Pons (tissue), 1 donor: Measurements from ENCODE around the gene TACR1.
A peak's percentile ranks its signal among the peaks of the same experiment; 100 is the strongest.
"Not testable (repeated sequence)": the region's sequence is repeated elsewhere in the genome, so short reads cannot be mapped to it uniquely, and the experiment has no call there.

ENCODE experiments used
- DNase-seq: peaks from one replicate; pipeline ENCODE4 v3.0.0-alpha.2; 2016; ENCODE audit warnings: low spot score

TACR1 gene, protein sequence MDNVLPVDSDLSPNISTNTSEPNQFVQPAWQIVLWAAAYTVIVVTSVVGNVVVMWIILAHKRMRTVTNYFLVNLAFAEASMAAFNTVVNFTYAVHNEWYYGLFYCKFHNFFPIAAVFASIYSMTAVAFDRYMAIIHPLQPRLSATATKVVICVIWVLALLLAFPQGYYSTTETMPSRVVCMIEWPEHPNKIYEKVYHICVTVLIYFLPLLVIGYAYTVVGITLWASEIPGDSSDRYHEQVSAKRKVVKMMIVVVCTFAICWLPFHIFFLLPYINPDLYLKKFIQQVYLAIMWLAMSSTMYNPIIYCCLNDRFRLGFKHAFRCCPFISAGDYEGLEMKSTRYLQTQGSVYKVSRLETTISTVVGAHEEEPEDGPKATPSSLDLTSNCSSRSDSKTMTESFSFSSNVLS

DNA sequence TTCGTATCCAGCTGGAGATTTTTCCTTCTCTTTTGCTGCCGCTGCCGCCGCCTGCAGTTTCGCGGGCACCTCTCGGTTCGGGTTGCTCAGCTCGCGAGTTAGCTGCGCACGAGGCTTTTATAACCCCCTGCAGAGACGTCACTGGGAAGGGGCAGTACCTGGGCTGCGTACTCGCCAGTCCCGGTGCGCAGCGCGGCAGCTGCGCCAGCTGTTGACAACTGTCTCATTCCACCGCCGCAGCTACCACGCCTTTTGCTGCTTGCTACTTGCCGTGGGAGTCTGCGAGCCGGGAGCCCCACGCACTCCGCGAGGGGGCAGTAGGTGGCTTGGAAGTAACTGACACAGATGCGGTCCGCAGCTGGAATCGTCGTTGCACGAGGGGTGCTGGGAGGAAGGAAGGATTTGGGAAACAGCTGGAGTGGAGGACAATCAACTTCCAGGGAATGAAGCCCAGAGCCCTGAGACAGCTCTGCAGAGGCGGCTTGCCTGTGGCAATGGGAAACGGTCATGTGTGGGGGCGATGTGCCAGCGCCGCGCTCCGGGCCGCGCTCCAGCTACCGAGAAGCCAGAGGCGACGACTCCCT lies at the start of gene TACR1:
TSS of gene TACR1 (minus strand) at position 93 of the 584 bp plus-strand sequence. CDS start 586 bp downstream, outside the sequence.
- peak; percentile 48 for DNase-seq

DNA sequence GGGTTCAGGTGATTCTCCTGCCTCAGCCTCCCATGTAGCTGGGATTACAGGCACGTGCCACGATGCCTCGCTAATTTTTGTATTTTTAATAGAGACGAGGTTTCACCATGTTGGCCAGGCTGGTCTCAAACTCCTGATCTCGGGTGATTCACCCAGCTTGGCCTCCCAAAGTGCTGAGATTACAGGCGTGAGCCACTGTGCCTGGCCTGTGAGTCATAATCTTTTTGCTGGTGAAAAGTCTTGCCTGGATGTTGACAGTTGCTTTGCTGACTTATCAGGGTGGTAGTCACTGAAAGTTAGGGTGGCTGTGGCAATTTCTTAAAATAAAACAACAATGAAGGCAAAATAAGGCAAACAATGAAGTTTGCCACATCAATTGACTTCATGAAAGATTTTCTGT lies 49.3 kb upstream of the TACR1 start:
- not testable (repeated sequence) for DNase-seq

DNA sequence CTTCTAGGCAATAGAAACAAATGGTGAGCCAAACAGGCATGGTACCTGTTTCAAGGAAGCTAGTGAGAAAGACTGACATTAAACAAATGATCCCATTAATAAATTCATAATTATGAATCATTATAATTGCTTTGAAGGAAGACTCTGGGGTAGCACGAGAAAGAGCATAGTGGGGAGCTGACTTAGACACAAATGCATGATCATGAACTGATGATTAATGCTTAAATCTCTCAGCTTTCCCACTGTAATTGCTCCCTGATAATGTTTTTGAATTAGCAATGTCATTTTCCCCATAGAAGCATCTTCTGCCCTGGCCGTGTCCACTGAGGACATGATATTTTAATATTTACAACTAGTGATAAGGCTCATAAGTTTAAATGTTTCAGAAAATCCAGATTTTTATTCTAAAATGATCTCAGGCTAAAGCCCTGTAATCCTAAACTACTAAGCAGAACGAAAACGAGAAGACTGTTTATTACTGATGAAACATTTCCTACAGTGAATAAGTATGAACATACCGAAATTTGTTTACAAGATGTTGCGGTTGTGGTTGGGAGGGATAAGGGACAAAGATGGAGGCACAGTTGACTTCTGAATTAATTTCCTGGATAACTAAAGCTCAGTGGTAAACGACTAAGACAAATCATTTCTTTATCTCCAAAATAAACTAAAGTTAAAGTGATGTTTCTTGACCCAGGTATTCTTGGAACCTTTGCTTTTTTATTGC lies 47.3 kb upstream of the TACR1 start:
- no peak for DNase-seq

DNA sequence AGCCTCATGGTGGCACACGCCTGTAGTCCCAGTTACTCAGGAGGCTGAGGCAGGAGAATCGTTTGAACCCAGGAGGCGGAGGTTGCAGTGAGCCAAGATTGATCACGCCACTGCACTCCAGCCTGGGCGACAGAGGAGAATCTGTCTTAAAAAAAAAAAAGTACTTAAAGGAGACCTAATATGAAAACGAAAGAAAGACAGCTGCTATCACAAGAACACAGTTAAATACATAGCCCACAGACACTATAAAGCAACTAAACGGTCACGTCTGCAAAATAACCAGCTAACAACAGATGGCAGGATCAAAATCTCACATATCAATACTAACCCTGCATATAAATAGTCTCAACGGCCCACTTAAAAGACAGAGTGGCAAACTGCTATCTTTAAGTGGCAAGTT lies 43.9 kb upstream of the TACR1 start:
- DNase-seq: no peak

DNA sequence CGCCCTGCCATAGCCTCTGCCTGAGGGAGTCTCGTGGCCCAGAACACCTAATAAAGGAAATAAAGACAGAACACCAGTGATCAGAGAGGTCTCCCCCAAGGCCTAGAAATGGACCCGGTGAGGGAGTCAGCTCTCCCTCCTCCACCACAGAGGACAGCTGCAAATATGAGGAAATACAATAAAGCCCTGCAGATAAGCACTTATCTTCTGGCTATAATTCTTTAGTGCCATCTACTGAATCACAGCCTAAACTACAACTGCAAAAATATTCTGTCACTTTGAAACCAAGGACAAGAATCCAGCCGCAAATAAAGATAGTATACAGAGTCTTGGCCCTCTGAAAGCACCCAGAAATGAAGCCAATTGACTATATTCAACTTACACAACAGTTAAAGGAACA lies 42.4 kb upstream of the TACR1 start:
- DNase-seq: no peak

DNA sequence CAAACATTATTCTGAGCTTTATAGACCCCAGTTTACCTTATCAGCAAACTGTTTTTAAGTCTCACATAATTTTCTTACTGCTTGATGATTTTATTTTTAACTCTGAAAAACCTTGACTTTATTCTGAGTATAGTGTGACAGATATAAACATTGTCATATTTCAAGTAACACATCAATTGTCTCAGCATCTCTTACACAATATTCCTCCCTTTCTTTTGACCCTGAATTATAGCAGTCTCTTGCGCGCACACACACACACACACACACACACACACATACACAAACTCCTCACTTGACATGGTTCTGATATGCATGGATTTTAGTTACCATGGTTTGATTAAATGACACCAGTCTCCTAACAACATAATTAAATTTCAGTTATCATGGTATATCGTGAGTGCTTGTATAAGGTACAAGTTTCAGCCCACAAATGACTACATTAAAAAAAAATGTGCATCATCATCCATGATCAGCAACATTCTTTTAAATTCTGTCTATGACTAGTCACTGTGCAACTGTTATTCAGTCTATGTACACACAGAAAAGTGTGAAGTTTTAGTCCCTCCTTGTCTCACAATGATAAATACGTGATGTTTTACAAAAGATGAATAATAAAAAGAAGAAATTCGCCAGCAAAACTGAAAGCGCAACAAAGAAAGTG lies 39.5 kb upstream of the TACR1 start:
- DNase-seq: no peak

DNA sequence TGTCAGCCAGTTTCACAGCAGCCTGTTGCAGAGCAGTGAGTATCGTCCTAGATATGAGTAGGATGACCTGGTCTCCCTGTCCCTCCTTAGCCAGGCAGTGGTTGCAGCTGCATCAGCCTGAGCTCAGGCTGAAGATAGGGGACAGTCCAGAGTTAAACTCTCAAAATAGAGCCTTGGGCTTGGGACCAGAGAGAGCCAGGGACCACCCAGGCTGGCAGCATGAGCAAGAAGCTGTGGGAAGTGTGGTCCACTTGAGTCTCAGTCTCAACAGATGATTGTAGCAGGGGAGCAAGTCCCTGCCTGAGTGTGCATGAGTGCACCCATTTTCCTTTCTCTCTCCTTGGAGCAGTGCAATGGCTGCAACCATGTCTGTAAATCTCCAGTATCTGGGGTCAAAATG lies 38.0 kb upstream of the TACR1 start:
- DNase-seq: no peak

DNA sequence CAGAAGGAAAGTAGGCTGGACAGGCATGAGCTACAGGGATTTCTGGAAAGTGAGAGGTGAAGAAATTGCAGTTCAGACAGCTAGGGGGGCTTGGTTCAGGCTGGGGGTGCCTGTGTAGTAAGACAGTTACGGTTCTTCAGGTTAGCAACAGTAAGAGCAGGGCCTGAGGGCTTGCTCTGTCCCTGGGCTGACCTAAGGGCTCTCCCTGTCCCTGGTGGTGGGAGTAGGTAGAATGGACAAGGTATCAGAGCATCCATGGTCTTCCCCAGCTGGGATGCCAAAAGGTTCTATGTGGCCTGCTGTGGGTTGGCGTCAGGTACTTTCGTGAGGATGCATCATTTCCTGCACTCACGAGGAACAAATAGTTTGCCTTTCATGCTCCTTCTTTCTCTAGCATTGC lies 34.6 kb upstream of the TACR1 start:
- no peak for DNase-seq

DNA sequence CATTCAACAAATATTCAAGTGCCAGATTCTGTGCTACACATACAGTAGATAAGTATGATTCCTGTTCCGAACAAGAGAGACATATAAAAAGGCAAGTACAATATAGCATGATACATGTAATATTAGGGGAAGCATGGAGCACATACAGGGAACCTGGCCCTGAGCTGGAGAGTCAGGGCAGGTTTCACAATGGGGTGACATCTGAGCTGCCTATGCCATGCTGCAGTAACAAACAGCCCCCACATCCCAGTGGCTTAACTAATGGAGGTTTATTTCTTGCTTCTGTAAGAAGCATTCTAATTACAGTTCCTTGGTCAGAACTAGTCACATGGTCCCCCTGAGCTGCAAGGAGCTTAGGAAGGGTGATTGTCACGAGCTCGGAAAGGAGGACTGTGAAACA lies 27.3 kb upstream of the TACR1 start:
- DNase-seq: no peak

DNA sequence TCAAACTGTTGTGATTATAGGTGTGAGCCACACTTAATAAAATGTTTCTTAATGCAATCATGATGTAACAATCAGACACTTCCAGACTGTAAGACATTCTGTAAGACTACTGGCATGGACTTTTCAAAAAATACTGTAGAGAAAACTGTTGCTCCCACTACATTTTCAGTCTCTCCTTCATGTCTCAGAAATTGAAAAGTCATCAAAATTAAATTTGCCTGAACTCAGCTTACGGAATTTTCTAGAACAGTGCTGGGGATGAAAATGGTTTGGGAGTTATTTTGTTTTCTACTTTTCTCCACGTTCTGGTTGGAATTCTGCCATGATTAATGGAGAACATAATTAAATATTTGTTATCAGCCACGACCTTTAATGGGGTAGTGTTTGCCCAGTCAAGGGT lies 26.8 kb upstream of the TACR1 start:
- no peak for DNase-seq

DNA sequence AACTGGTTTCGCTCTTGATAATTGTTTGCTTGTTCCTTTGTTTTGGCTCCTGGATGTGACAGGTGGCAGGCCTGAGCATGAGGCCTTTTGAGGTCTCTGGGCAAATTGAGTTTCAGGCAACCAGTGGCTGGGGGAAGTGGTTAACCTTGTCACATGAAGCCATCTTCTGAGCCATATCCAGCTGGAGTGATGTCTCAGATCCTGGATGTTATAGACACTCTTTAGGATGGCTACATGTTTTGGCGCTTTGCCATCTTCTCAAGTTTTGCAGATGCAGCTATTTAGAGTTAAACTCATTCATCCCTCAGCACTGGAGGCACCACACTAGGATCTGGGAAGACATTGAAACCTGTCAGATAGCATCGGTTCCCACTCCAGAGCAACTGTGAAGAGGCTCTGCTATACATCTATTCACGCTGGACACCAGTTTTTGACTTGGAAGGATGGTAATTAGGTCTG lies 25.3 kb upstream of the TACR1 start:
- peak; percentile 21 for DNase-seq

DNA sequence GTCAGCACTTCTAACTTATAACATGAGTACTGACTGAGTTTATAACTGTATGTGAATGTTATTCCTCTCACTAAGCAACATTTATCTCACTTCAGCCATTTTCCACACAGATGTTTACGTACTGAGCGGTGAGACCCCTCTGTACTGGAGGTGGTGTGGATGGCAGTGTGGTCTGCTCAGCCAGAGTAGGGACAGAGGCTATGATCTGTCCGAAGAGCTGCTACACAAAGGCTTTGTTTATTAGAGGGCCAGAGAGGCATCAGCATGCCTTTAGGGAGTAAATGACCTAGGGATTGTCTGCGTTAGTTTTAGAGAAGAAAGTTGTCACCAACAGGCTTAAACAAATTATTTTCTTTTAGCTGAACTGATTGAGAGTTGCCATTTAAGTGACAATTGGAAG lies 23.2 kb upstream of the TACR1 start:
- DNase-seq: peak; percentile 32

DNA sequence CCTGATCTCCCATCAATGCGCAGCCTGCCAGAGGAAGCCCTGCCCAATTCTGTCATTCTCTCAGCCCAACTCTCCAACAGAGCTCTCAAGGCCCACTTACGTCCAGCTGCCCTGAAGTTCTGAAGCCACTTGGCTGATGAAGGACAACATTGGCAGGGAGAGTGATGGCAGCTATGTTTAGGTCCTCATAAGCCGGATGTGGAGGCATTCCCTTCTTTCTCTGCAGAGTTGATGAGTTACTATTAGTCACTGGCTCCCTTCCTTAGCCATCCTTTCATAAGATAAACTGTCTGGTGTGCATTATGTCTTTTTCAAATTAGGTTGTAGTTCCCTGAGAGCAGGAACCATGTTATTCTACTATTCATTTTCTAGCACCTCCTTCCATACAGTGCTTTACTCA lies 22.5 kb upstream of the TACR1 start:
- no peak for DNase-seq

DNA sequence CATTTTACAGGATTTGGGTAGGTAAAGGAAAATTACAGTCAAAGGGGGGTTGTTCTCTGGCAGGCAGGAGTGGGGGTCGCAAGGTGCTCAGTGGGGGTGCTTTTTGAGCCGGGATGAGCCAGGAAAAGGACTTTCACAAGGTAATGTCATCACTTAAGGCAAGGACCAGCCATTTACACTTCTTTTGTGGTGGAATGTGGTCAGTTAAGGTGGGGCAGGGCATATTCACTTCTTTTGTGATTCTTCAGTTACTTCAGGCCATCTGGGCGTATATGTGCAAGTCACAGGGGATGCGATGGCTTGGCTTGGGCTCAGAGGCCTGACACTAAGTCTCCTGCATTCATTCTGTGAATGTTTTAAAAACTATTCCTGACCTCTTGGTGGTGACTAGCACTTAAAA lies 19.9 kb upstream of the TACR1 start:
- not testable (repeated sequence) for DNase-seq

DNA sequence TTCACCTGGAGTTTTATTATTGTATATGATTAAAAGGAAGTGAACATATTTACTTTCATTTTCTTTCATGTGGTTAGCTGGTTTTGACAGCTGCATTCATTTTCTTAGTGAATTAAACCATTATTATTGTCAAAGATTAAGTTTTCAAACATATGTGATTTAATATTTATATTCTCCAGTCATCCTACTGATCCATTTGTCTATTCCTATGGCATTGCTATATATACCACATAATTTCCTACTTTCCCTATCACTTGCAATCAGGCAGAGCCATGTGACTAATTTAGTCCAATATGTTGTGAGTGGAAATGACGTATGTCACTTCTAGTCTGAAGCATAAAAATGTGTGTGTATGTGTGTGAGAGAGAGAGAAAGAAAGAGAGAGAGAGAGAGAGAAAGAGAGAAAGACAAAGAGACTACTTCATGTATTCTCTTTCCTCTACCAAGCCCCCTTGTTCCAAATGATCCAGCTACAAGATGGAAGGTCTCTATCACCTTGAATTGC lies 12.0 kb upstream of the TACR1 start:
- no peak for DNase-seq

DNA sequence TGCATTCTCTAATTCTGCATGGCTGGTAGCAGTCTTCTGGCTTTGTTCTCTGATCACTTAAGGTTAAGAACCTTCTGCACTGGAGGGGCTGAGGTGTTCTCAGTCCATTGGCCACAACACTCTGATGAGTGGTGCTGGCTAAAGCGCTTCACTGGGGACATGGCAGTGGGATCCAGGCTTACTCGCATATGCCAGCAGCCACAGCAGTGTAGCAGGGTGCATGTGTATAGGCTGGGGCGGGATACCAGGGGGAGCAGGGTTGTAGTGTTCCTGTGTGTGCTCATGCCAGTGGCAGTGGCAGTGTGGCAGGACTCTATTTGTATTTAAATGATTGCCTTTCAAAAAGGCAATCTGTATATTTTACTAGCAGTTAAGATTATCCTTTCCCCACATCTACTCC lies 11.1 kb upstream of the TACR1 start:
- DNase-seq: no peak

DNA sequence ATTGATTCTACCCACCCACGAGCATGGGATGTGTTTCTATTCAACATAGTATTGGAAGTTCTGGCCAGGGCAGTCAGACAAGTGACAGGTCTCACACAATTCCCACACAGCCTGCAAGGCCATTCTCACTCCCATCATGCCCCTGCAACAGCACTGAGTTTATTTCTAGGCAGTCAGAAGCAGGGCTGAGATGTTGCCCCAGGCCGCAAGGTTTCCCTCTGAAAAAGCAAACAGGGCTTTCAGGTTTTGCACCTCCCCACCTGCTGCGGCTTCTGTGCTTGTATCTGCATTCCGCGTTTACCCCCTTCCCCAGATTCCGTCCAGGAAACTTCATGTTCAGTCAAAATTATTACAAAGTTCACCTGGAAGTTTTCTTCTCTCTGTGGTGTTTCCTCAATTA lies 9.4 kb upstream of the TACR1 start:
- no peak for DNase-seq

DNA sequence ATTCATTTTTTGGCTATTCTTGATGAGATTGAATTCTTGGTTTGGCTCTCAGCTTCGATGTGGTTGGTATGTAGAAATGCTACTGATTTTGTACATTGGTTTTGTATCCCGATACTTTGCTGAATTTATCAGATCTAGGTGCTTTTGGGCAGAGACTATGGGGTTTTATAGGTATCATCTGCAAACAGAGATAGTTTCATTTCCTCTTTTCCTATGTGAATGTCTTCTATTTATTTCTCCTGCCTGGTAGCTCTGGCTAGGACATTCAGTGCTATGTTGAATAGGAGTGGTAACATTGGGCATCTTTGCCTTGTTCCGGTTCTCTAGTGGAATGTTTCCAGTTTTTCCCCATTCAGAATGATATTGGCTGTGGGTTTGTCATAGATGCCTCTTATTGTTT lies 5.5 kb upstream of the TACR1 start:
- no peak for DNase-seq

DNA sequence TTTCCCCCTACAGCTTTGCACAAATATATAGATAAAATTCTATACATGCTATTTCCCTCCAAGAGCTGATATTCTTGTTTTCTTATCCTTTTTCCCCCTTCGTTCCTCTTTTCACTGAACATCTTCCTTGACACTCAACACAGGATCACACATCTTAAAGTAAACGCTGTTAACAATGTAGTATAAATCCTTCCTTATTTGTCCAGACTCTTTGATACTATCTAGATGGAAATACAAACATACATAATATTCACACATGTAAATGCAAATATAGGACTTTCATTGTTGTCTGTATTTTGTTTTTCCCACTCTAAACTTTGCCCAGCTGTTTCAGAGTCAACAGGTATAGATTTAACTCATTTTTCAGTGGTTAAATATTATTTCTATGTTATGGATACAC lies 3.0 kb upstream of the TACR1 start:
- DNase-seq: no peak

DNA sequence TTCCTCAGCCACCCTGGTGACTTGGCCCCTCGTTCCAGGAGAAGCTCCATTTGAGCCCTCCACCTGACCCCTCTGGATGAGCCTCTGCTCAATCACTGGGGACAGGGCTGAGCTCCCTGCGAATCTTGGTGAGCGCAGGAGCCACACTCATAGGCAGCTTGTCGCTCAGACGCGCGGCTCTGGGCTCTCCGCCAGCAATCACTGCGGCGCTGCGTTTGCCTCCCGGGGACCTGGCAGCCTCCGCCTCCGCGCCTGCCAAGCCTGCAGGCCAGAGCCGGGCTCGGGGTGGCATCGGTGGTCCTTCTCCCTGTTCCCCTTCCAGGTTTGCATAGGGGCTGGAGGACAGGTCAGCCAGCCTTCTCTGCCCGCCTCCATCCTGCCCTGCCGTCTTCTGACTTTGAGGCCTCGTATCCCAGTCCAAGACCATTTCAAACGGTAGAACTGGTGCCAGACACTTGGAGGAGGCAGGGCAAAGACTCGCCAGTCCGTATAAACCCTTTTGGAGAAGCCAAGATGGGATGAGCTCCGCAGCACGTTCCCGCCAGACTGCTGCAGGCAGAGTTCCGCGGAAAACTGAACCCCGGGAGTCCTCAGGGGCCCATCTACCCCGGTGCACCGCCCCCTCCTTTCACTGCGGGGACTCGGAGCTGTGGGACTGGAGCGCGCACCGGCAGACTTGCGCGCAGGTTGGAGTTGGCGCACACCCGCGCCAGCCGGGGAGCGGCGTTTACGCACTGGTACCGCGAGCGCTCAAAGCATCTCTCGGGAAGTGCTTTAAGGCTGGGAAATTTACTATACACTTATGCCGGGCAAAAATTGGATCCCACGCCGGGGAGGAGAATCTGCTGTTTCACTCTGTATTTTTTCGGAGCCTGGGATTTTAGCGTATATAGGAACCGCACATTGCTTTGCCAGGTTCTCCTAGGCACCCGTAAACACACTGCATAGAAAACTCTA lies 1.1 kb upstream of the TACR1 start:
- DNase-seq: no peak

DNA sequence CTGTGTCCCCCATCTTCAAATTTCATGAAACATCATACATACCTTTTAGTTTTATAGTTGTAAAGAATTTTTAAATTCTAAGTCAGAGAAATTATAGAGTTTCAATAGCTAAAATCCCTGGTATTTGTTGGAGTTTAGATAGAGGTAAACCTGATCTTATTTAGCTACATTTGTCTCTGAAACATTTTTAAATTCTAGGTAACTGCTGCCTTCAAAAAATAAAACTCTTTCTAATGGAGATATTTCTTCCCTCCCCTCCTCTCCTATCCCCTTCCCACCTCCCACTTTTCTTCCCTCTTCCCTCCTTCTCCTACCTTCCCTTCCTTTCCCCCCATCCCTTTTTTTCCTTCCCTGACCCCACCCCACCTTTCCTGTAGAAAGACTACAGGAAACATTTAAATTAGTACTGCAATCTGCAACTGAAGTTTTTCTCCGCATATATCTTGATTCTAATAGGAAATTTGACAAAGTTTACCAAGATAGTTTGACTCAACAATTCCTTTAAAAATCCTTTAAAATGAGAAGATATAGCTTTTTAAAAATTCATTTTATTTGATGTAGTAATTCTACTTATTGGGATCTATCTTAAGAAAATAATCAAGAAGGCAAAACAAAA lies 4.1 kb downstream of the TACR1 start:
- no peak for DNase-seq
